ENCODE data around the gene GPR87.

GRCh38 chr3:151322511-151322910, 5.9 kb upstream of the GPR87 start:
- TF ChIP-seq CTCF (IDR thresholded peaks at IDR 0.05; ENCODE audit: poor library complexity) (no peak), EZH2phosphoT487 (IDR thresholded peaks at IDR 0.05; ENCODE audit: low read depth, severe bottlenecking, unreplicated experiment) (no peak), EZH2 (IDR thresholded peaks at IDR 0.05; ENCODE audit: borderline replicate concordance) (no peak)
